Measurements from ENCODE around the gene PPP2R3B. TPM values are rescaled to one million over a fixed set of nuclear protein-coding genes. Genes with fewer than 3 reads are reported as not detected.

PPP2R3B gene
- total RNA-seq, 1 experiment from 2014 or later = 130 TPM

DNA sequence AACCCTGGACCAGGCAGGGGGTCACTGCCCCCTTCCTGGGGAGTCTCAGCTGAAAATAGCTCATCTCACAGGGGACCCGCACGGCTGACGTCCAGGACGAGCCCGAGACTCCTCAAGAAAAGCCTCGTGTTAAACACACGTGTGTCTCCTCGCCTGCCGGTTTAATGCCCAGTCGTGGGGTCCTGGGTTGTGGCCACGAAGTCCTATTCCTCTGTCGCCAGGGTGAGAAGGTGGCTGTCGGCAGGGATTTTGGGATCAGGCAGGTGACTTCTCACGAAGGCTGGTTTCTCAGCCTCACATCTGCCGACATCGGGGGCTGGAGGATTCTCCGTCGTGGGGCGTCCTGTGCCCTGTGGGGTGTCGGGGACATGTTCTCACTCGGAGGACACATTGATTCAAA, 44.3 kb upstream of the PPP2R3B start (continued):
- no peak for TF ChIP-seq ARID4B (CRISPR knock-in tag; IDR thresholded peaks at IDR 0.05; ENCODE audit: borderline replicate concordance)
- no peak for TF ChIP-seq MLX (CRISPR knock-in tag; IDR thresholded peaks at IDR 0.05)

DNA sequence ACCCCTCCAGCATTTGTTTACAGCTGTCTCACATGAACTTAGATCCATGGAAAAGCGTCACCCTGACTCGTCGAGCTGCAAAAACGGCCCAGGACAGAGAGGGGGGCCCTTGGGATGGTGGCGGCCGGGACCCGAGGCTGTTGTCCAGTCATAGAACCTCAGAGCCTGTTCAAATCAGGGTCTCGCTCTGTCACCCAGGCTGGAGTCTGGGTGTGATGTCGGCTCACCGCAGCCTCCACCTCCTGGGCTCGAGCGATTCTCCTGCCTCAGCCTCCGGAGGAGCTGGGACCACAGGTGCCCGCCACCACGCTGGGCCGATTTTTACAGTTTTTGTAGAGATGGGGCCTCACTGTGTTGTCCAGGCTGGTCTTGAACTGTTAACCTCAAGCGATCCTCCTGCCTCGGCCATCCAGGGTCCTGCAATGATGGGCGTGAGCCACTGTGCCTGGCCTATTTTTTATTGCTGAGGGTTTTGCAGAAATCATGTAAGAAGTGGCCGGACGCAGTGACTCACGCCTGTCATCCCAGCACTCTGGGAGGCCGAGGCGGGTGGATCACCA, 42.6 kb upstream of the PPP2R3B start:
- TF ChIP-seq FOXJ3 (CRISPR knock-in tag; IDR thresholded peaks at IDR 0.05; ENCODE audit: borderline replicate concordance) (no peak), ZNF121 (CRISPR knock-in tag; IDR thresholded peaks at IDR 0.05) (peak; percentile 60; the same call in 1 of the 2 replicates)
- TF ChIP-seq, protein P1, sequence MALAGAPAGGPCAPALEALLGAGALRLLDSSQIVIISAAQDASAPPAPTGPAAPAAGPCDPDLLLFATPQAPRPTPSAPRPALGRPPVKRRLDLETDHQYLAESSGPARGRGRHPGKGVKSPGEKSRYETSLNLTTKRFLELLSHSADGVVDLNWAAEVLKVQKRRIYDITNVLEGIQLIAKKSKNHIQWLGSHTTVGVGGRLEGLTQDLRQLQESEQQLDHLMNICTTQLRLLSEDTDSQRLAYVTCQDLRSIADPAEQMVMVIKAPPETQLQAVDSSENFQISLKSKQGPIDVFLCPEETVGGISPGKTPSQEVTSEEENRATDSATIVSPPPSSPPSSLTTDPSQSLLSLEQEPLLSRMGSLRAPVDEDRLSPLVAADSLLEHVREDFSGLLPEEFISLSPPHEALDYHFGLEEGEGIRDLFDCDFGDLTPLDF (CRISPR knock-in tag; IDR thresholded peaks at IDR 0.05) = no peak
- ChIA-PET CTCF (no interaction called here), POLR2A (no interaction called here)
- peaks cover 15% of the 10 kb centered on the region for H3K27me3 Mint-ChIP-seq (ENCODE audit: low read depth)
- H3K27ac Mint-ChIP-seq = no peak overlapping the region
- peak overlapping the region; percentile 36; the same call in 1 of the 2 replicates for H3K4me3 Mint-ChIP-seq
- peaks cover 3% of the 10 kb centered on the region; the same call in 1 of the 2 replicates for H3K4me1 Mint-ChIP-seq
- DNase-seq (ENCODE audit: low spot score) (no peak), ATAC-seq (no peak)
- H3K36me3 Mint-ChIP-seq = no peaks in the 10 kb centered on the region
- H3K9me3 Mint-ChIP-seq = no peaks in the 10 kb centered on the region

DNA sequence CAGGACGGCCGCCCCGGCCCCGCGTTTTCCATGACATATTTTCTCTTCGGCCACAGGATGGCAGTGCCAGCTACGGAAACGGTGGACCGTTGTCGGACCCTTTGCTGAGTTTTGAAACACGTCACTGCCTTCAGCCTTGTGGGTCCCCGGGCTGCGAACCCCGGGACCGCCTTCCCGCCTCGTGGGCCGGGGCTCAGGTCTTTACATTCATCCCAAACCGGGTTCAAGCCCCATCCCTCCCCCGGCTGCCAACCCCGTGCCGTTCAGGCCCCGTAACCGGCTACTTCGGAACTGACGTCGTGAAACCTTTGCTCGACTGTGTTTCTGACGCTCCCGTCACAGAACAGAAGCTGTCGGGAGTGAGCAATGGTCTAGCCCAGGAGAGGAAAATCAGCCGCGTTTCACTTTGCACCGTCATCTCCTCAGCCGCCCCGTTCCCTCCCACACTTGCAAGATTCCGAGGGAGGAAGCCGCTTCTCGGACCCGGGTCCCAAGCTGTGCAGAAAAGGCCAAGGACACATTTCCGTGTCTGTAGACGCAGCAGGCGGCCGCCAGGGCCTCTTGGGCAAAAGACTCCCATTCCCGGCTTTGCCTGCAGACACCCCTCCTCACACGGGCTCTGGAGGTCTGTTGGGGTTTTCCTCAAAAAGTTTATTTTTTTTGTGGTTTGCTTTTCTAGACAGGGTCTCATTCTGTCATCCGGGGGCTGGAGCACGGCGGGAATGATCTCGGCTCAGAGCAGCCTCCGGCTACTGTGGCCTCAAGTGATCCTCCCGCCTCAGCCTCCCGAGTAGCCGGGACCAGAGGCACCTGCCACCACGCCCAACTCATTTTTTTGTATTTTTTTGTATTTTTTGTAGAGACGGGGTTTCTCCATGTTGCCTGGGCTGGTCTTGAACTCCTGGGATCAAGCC, 41.4 kb upstream of the PPP2R3B start:
- Mint-ChIP-seq H3K4me1 (peaks cover 3% of the 10 kb centered on the region; the same call in 1 of the 2 replicates), H3K9me3 (no peaks in the 10 kb centered on the region), H3K4me3 (peak overlapping the region; percentile 76), H3K27ac (no peak overlapping the region), H3K36me3 (no peaks in the 10 kb centered on the region), H3K27me3 (ENCODE audit: low read depth) (peaks cover 15% of the 10 kb centered on the region)
- ChIA-PET CTCF (no interaction called here), POLR2A (no interaction called here)
- DNase-seq (ENCODE audit: low spot score) = peak; percentile 71
- ATAC-seq = peak; percentile 81
- TF ChIP-seq TEAD1 (CRISPR knock-in tag; IDR thresholded peaks at IDR 0.05) (no peak), AFF4 (CRISPR knock-in tag; IDR thresholded peaks at IDR 0.05; ENCODE audit: borderline replicate concordance) (no peak), ZBTB21 (CRISPR knock-in tag; IDR thresholded peaks at IDR 0.05; ENCODE audit: borderline replicate concordance) (no peak), SOX15 (CRISPR knock-in tag; IDR thresholded peaks at IDR 0.05) (no peak), FOXJ3 (CRISPR knock-in tag; IDR thresholded peaks at IDR 0.05; ENCODE audit: borderline replicate concordance) (no peak), MAX (CRISPR knock-in tag; IDR thresholded peaks at IDR 0.05) (0 out of 2 replicates have a peak, but pooled peaks have one; percentile 34), TP53 (CRISPR knock-in tag; IDR thresholded peaks at IDR 0.05) (0 out of 2 replicates have a peak, but pooled peaks have one; percentile 62), ERG (CRISPR knock-in tag; IDR thresholded peaks at IDR 0.05) (no peak), KAT7 (CRISPR knock-in tag; IDR thresholded peaks at IDR 0.05; ENCODE audit: borderline replicate concordance) (no peak), NR1H2 (CRISPR knock-in tag; IDR thresholded peaks at IDR 0.05) (no peak)
- TF ChIP-seq, protein P2, sequence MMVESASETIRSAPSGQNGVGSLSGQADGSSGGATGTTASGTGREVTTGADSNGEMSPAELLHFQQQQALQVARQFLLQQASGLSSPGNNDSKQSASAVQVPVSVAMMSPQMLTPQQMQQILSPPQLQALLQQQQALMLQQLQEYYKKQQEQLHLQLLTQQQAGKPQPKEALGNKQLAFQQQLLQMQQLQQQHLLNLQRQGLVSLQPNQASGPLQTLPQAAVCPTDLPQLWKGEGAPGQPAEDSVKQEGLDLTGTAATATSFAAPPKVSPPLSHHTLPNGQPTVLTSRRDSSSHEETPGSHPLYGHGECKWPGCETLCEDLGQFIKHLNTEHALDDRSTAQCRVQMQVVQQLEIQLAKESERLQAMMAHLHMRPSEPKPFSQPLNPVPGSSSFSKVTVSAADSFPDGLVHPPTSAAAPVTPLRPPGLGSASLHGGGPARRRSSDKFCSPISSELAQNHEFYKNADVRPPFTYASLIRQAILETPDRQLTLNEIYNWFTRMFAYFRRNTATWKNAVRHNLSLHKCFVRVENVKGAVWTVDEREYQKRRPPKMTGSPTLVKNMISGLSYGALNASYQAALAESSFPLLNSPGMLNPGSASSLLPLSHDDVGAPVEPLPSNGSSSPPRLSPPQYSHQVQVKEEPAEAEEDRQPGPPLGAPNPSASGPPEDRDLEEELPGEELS (CRISPR knock-in tag; IDR thresholded peaks at IDR 0.05) = no peak
